KMS-11 (cell line): ENCODE data around the gene TP53TG5.

ENCODE experiments used
- H2AFZ ChIP-seq: fragments of 200-600 bp; sonication (generic); 2 replicates; pipeline ENCODE4 v1.6.1; 2016; ENCODE audit warnings: antibody characterized with exemption, mixed run types, low read depth
- H3K27ac ChIP-seq: fragments of 200-600 bp; sonication (generic); 2 replicates; pipeline ENCODE4 v1.6.1; 2016; ENCODE audit warnings: mild to moderate bottlenecking, mixed run types
- H3K27me3 ChIP-seq: fragments of 200-600 bp; sonication (generic); 2 replicates; pipeline ENCODE4 v1.6.1; 2017; ENCODE audit warnings: mild to moderate bottlenecking, low read depth, mixed run types, moderate library complexity; ENCODE audit not compliant: insufficient read depth
- H3K36me3 ChIP-seq: fragments of 200-600 bp; sonication (generic); 2 replicates; pipeline ENCODE4 v1.6.1; 2017; ENCODE audit warnings: mild to moderate bottlenecking, mixed run types; ENCODE audit not compliant: insufficient read depth
- H3K4me1 ChIP-seq: fragments of 200-600 bp; sonication (generic); 2 replicates; pipeline ENCODE4 v1.6.1; 2016; ENCODE audit warnings: mild to moderate bottlenecking, low read depth, mixed run types; ENCODE audit not compliant: poor library complexity, severe bottlenecking
- H3K4me2 ChIP-seq: fragments of 200-600 bp; sonication (generic); 2 replicates; pipeline ENCODE4 v1.7.0; 2016; ENCODE audit warnings: mild to moderate bottlenecking, mixed run types
- H3K4me3 ChIP-seq: fragments of 200-600 bp; sonication (generic); IDR thresholded peaks from 2 replicates; pipeline ENCODE4 v1.6.1; 2017; ENCODE audit warnings: low read depth, low read length, mixed read lengths; ENCODE audit not compliant: insufficient read depth
- H3K79me2 ChIP-seq: fragments of 200-600 bp; sonication (generic); 2 replicates; pipeline ENCODE4 v1.6.1; 2016; ENCODE audit warnings: low read depth, mixed run types; ENCODE audit not compliant: insufficient read depth
- H3K9ac ChIP-seq: fragments of 200-600 bp; sonication (generic); 2 replicates; pipeline ENCODE4 v1.6.1; 2016; ENCODE audit warnings: mild to moderate bottlenecking, mixed run types
- H4K20me1 ChIP-seq: fragments of 200-600 bp; sonication (generic); 2 replicates; pipeline ENCODE4 v1.6.1; 2016; ENCODE audit warnings: mild to moderate bottlenecking, mixed run types; ENCODE audit not compliant: insufficient read depth
- TF ChIP-seq, protein P1 (sequence below): fragments of 200-600 bp; sonication (generic); conservative IDR thresholded peaks from 2 replicates; pipeline ENCODE4 v1.6.1; 2017; ENCODE audit warnings: low read depth, mild to moderate bottlenecking, antibody characterized with exemption, low read length, moderate library complexity, mixed read lengths

The TP53TG5 gene

DNA sequence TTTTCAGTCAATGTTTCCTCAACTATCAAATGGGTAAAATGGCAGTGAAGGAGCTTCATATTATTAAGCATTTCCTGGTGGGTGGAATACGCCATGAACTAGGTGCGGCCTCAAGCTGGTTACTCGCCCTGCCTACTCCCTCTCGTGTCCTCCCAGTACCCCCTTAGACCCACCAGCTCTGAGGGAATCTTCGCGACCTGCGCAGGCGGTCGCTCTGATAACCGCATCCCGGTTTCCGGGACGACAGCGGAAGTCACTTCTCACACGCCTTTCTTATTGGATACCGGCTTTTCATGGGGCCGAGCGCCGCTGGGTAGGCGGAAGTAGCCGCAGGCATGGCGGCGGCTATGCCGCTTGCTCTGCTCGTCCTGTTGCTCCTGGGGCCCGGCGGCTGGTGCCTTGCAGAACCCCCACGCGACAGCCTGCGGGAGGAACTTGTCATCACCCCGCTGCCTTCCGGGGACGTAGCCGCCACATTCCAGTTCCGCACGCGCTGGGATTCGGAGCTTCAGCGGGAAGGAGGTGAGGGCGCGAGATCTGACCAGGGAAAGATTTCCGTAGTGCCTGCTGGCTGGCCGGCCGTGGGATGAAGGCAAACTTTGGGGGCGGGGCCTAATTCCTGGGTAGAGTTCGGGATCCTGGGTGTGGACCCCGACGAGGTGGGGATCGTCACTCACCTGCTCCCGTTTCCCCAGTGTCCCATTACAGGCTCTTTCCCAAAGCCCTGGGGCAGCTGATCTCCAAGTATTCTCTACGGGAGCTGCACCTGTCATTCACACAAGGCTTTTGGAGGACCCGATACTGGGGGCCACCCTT is 37.9 kb upstream of the TP53TG5 start, which contains the start of gene PIGT:
Gene PIGT, plus strand, starts transcription at position 320 of the 816 bp plus-strand sequence. Its CDS starts 16 bp downstream, at position 336.
- H3K4me3 ChIP-seq: no peak within 1 kb of the TSS
- H3K9ac ChIP-seq: peak within 1 kb of the TSS; percentile 84
- H3K4me1 ChIP-seq: peaks cover 27% of the 10 kb centered on the region
- no peaks in the 10 kb centered on the region for H3K27me3 ChIP-seq
- peak within 1 kb of the TSS; percentile 98 for H2AFZ ChIP-seq
- H3K79me2 ChIP-seq: peaks cover 25% of the 10 kb centered on the region
- TF ChIP-seq, protein P1, sequence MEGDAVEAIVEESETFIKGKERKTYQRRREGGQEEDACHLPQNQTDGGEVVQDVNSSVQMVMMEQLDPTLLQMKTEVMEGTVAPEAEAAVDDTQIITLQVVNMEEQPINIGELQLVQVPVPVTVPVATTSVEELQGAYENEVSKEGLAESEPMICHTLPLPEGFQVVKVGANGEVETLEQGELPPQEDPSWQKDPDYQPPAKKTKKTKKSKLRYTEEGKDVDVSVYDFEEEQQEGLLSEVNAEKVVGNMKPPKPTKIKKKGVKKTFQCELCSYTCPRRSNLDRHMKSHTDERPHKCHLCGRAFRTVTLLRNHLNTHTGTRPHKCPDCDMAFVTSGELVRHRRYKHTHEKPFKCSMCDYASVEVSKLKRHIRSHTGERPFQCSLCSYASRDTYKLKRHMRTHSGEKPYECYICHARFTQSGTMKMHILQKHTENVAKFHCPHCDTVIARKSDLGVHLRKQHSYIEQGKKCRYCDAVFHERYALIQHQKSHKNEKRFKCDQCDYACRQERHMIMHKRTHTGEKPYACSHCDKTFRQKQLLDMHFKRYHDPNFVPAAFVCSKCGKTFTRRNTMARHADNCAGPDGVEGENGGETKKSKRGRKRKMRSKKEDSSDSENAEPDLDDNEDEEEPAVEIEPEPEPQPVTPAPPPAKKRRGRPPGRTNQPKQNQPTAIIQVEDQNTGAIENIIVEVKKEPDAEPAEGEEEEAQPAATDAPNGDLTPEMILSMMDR: no peak
- peak within 1 kb of the TSS; percentile 28 for H3K27ac ChIP-seq
- no peaks in the 10 kb centered on the region for H4K20me1 ChIP-seq
- H3K36me3 ChIP-seq: peaks cover 5% of the 10 kb centered on the region; the same call in 1 of the 2 replicates
- peak within 1 kb of the TSS; percentile 87 for H3K4me2 ChIP-seq

DNA sequence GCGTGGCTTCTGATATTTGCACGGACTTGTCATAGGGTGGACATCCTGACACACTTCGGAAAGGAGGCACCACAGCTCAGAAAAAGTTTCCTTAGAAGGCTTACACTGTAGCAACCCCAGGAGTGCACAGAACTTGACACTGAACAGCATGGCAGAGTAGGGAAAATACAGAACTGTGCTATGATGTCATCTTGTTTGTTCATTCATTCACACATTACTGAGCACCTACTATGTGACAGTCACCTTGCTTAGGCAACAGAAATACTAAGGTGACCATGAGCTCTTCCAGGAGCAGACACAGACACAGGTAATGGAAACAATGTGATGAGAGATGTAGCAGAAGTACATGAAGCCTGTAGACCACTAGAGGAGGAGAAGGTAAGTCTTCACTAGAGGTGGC is 35.4 kb upstream of the TP53TG5 start:
- Histone ChIP-seq H3K4me3 (no peak overlapping the region), H3K4me2 (no peak overlapping the region), H3K27ac (no peak overlapping the region), H3K4me1 (peaks cover 27% of the 10 kb centered on the region), H4K20me1 (no peaks in the 10 kb centered on the region), H3K9ac (no peak overlapping the region), H3K27me3 (no peaks in the 10 kb centered on the region), H3K36me3 (no peaks in the 10 kb centered on the region), H3K79me2 (peaks cover 25% of the 10 kb centered on the region), H2AFZ (no peak overlapping the region)
- TF ChIP-seq, protein P1: no peak

DNA sequence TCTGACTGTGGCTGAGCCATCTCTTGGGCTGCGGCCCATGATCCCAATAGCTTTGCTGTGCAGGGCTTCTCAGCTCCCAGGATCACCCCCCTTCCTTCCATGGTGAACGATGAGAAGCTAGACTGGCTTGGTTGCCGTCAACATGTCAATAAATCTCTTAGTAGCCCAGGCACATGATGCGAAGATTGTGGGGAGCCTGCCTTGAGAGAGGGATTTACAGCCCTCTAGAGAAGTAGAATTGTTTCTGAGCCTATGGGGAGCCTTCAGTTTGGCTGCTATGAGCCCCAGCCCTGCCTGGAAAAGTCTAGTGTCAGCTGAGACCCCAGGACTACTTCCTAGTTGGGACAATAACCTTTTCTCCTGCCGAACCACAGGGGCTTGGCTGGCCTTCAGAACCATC is 34.5 kb upstream of the TP53TG5 start:
- no peak overlapping the region for H3K4me3 ChIP-seq
- H3K27me3 ChIP-seq: no peaks in the 10 kb centered on the region
- no peak overlapping the region for H3K27ac ChIP-seq
- no peaks in the 10 kb centered on the region for H4K20me1 ChIP-seq
- peaks cover 17% of the 10 kb centered on the region for H3K79me2 ChIP-seq
- H3K36me3 ChIP-seq: no peaks in the 10 kb centered on the region
- TF ChIP-seq, protein P1: no peak
- peaks cover 24% of the 10 kb centered on the region for H3K4me1 ChIP-seq
- no peak overlapping the region for H3K4me2 ChIP-seq
- H3K9ac ChIP-seq: no peak overlapping the region
- H2AFZ ChIP-seq: no peak overlapping the region

DNA sequence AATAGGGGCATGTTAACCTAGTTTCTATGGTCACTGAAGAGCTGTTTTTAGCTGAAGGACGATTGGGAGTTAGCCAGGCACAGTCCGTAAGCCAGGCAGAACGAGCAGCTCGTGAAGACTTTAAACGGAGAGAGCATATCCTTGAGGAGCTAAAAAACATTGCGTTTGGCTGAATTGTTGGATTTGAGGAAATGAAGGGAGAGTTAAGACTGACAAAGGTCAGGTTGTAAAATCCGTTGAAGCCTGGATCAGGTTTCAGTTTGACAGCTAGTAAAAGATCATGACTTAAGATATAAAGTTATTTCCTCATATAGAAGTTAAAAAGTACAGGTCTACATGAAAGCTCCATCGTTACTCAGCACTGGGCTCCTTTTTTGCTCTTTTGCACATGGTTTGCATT is 32.8 kb upstream of the TP53TG5 start:
- peaks cover 13% of the 10 kb centered on the region for H3K4me1 ChIP-seq
- H3K4me3 ChIP-seq: no peak overlapping the region
- no peak overlapping the region for H3K27ac ChIP-seq
- no peaks in the 10 kb centered on the region for H3K27me3 ChIP-seq
- H3K4me2 ChIP-seq: no peak overlapping the region
- H4K20me1 ChIP-seq: no peaks in the 10 kb centered on the region
- H2AFZ ChIP-seq: no peak overlapping the region
- H3K36me3 ChIP-seq: no peaks in the 10 kb centered on the region
- no peaks in the 10 kb centered on the region for H3K79me2 ChIP-seq
- no peak overlapping the region for H3K9ac ChIP-seq
- TF ChIP-seq, protein P1: no peak
